ENCODE results near the gene NRF1. TPM values are rescaled to one million over a fixed set of nuclear protein-coding genes. Genes with fewer than 3 reads are reported as not detected.

NRF1 gene
- total RNA-seq, 1 experiment from 2014 or later = 22.5 TPM

DNA sequence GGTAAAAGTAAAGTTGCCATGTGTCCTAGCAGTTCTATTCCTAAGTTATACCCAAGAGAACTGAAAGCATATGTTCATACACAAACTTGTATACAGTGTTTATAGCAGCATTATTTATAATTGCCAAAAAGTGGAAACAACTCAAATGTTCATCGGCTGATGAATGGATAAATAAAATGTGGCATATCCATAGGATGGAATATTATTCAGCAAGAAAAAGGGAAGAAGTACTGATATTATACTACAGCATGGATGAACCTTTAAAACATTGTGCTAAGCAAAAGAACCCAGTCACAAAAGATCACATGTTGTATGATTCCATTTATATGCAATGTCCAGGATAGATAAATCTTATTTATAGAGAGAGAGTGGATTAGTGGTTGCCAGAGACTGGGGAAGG is 68.9 kb downstream of the NRF1 start:
- Histone ChIP-seq H3K27me3 (ENCODE audit: low read length) (no peaks in the 10 kb centered on the region), H4K20me1 (ENCODE audit: insufficient read depth, low read depth, low read length) (no peaks in the 10 kb centered on the region), H3K4me3 (ENCODE audit: low read length) (no peak overlapping the region), H3K79me2 (ENCODE audit: low read length) (no peaks in the 10 kb centered on the region), H3K4me2 (ENCODE audit: low read depth, low read length, poor library complexity, severe bottlenecking) (no peak overlapping the region), H3K36me3 (ENCODE audit: insufficient read depth, low read length) (peaks cover 13% of the 10 kb centered on the region), H3K27ac (ENCODE audit: low read length) (no peak overlapping the region), H3K9ac (ENCODE audit: low read length) (no peak overlapping the region), H2AFZ (ENCODE audit: low read length) (no peak overlapping the region), H3K9me2 (replicated peaks; ENCODE audit: insufficient read depth, low read length) (no peaks in the 10 kb centered on the region), H3K4me1 (ENCODE audit: low read length) (no peaks in the 10 kb centered on the region), H3K9me3 (ENCODE audit: low read length) (no peaks in the 10 kb centered on the region)
- no peak for DNase-seq

DNA sequence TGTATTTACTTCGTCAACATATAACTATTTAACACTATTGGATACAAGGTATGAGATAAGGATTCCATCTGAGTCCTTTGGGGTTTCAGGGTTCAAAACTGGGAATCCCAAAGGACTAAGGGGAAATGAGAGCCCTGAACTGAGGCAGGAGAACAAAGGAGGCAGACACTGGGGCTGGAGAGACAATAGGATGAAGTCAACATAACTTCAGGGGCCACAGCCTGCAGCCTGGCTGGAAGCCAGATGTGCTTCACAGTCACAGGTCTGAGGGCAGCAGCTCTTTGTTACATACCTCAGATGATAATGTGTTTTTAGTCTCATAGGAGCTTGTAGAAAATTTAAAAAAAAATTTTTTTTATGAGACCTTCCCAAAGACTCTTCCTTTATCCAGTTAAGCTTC is 73.3 kb downstream of the NRF1 start:
- Histone ChIP-seq H3K4me3 (ENCODE audit: low read length) (no peak overlapping the region), H2AFZ (ENCODE audit: low read length) (no peak overlapping the region)

DNA sequence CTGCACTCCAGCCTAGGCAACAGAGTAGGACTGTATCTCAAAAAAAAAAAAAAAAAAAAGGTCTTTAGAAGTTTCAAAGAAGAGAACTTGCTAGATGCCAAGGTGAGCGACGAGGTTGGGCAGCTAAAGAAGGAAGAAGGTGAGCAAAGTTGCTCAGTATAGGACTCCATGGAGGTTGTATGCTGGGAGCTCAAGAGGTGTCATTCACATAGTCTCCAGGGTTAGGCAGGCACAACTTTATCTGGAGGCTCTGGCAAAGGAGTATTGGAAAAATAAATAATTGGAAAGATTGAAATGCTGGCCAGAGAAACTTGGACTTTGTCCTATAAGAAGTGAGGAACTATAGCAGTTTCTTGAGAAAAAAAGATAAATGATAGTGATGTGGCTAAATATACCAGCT is 74.5 kb downstream of the NRF1 start:
- Histone ChIP-seq H3K9me2 (replicated peaks; ENCODE audit: insufficient read depth, low read length) (no peaks in the 10 kb centered on the region), H4K20me1 (ENCODE audit: insufficient read depth, low read depth, low read length) (no peaks in the 10 kb centered on the region), H3K79me2 (ENCODE audit: low read length) (0 out of 2 replicates have a peak, but pooled peaks cover 6% of the 10 kb centered on the region), H3K9me3 (ENCODE audit: low read length) (no peaks in the 10 kb centered on the region), H3K4me1 (ENCODE audit: low read length) (no peaks in the 10 kb centered on the region), H2AFZ (ENCODE audit: low read length) (no peak overlapping the region), H3K27ac (ENCODE audit: low read length) (no peak overlapping the region), H3K27me3 (ENCODE audit: low read length) (no peaks in the 10 kb centered on the region), H3K36me3 (ENCODE audit: insufficient read depth, low read length) (no peaks in the 10 kb centered on the region; the same call in 1 of the 2 replicates), H3K9ac (ENCODE audit: low read length) (no peak overlapping the region), H3K4me3 (ENCODE audit: low read length) (no peak overlapping the region), H3K4me2 (ENCODE audit: low read depth, low read length, poor library complexity, severe bottlenecking) (no peak overlapping the region)
- no peak for DNase-seq

More for the DNA sequence above, 73.3 kb downstream of the NRF1 start:
- Histone ChIP-seq H3K36me3 (ENCODE audit: insufficient read depth, low read length) (no peaks in the 10 kb centered on the region; the same call in 1 of the 2 replicates), H3K79me2 (ENCODE audit: low read length) (0 out of 2 replicates have a peak, but pooled peaks cover 6% of the 10 kb centered on the region), H3K9ac (ENCODE audit: low read length) (no peak overlapping the region), H3K4me1 (ENCODE audit: low read length) (no peaks in the 10 kb centered on the region), H3K4me2 (ENCODE audit: low read depth, low read length, poor library complexity, severe bottlenecking) (no peak overlapping the region), H3K27me3 (ENCODE audit: low read length) (no peaks in the 10 kb centered on the region), H3K9me3 (ENCODE audit: low read length) (no peaks in the 10 kb centered on the region), H3K27ac (ENCODE audit: low read length) (no peak overlapping the region), H3K9me2 (replicated peaks; ENCODE audit: insufficient read depth, low read length) (no peaks in the 10 kb centered on the region), H4K20me1 (ENCODE audit: insufficient read depth, low read depth, low read length) (no peaks in the 10 kb centered on the region)
- no peak for DNase-seq

DNA sequence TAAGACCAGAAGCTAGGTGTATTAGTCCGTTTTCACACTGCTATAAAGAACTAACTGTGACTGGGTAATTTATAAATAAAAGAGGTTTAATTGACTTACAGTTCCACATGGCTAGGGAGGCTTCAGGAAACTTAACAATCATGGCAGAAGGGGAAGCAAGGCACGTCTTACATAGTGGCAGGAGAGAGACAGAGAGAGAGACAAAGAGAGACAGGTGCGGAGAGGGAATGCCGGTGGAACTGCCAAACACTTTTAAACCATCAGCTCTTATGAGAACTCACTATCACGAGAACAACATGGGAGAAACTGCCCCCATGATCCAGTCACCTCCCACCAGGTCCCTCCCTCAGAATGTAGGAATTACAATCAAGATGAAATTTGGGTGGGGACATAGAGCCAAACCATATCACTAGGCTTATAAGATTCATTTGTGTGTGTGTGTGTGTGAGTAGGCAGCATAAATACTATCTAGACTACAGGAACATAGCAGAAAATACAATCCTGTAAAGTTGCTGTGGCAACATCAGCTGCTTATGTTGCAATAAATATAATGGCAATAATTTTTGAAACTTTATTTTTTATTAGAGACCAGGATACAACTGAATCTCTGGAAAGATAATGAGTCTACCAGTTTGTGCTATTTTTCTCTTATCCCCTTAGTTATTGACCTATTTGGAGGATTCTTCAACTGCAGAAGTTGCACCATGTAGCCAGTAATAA is 77.1 kb downstream of the NRF1 start:
- Histone ChIP-seq H3K4me1 (ENCODE audit: low read length) (no peaks in the 10 kb centered on the region), H3K9me2 (replicated peaks; ENCODE audit: insufficient read depth, low read length) (no peaks in the 10 kb centered on the region), H2AFZ (ENCODE audit: low read length) (no peak overlapping the region)

DNA sequence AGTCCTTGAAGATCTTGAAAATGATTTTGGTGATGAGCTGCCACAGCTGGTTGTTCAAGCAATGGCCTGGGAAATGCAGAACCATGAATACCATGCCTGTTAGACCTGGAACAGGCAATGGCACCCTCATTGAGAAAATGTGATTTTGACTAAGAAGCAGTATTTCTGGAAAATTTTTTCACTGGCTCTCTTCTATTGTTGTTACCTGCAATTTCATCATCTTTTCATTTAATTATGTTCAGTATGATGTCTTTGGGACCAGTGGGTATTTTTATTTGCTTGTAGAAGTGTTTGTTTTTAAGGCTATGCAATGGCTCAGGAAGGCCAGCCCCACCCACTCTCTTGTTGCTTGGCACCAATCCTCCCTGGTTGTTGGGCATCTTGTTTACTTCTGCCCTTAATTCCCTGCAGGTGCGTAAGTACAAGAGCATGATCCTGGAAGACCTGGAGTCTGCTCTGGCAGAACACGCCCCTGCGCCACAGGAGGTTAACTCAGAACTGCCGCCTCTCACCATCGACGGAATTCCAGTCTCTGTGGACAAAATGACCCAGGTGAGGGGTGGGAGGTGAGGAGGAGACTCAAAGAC is 78.6 kb downstream of the NRF1 start:
- H3K9me2 ChIP-seq (replicated peaks; ENCODE audit: insufficient read depth, low read length) = no peaks in the 10 kb centered on the region
- no peaks in the 10 kb centered on the region for H3K27me3 ChIP-seq (ENCODE audit: low read length)
- no peaks in the 10 kb centered on the region for H3K4me1 ChIP-seq (ENCODE audit: low read length)
- H3K27ac ChIP-seq (ENCODE audit: low read length) = no peak overlapping the region
- H4K20me1 ChIP-seq (ENCODE audit: insufficient read depth, low read depth, low read length) = no peaks in the 10 kb centered on the region
- H3K4me2 ChIP-seq (ENCODE audit: low read depth, low read length, poor library complexity, severe bottlenecking) = no peak overlapping the region
- H3K9ac ChIP-seq (ENCODE audit: low read length) = no peak overlapping the region
- peaks cover 9% of the 10 kb centered on the region; the same call in 1 of the 2 replicates for H3K79me2 ChIP-seq (ENCODE audit: low read length)
- no peaks in the 10 kb centered on the region for H3K9me3 ChIP-seq (ENCODE audit: low read length)
- no peak overlapping the region for H3K4me3 ChIP-seq (ENCODE audit: low read length)
- H3K36me3 ChIP-seq (ENCODE audit: insufficient read depth, low read length) = no peaks in the 10 kb centered on the region; the same call in 1 of the 2 replicates
- no peak overlapping the region for H2AFZ ChIP-seq (ENCODE audit: low read length)
- DNase-seq = no peak

More for the DNA sequence above, 77.1 kb downstream of the NRF1 start:
- no peak for DNase-seq
- Histone ChIP-seq H3K4me3 (ENCODE audit: low read length) (no peak overlapping the region), H3K9me3 (ENCODE audit: low read length) (no peaks in the 10 kb centered on the region), H3K4me2 (ENCODE audit: low read depth, low read length, poor library complexity, severe bottlenecking) (no peak overlapping the region), H4K20me1 (ENCODE audit: insufficient read depth, low read depth, low read length) (no peaks in the 10 kb centered on the region), H3K27ac (ENCODE audit: low read length) (no peak overlapping the region), H3K79me2 (ENCODE audit: low read length) (0 out of 2 replicates have a peak, but pooled peaks cover 6% of the 10 kb centered on the region), H3K36me3 (ENCODE audit: insufficient read depth, low read length) (no peaks in the 10 kb centered on the region; the same call in 1 of the 2 replicates), H3K9ac (ENCODE audit: low read length) (no peak overlapping the region), H3K27me3 (ENCODE audit: low read length) (no peaks in the 10 kb centered on the region)

DNA sequence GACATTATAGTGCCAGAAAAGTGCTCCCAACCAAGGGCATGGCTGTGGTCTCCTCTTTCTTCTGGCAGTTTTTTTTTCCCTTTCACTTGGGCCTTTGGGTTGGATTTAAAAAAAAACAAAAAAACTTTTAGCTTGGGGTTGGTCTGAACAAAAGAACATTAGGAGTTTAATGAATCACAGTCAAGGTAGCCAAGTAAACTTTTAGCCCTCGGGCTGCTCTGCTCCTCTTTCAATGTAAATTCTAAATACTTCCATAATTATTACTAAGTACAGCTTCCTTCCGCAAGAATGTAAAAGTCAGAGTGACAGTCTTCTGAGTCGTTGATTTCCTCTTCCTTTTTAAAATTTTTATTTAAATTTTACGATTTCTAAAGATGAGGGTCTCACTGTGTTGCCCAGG is 79.2 kb downstream of the NRF1 start:
- no peaks in the 10 kb centered on the region for H3K27me3 ChIP-seq (ENCODE audit: low read length)
- H3K79me2 ChIP-seq (ENCODE audit: low read length) = peaks cover 9% of the 10 kb centered on the region; the same call in 1 of the 2 replicates
- H3K4me2 ChIP-seq (ENCODE audit: low read depth, low read length, poor library complexity, severe bottlenecking) = no peak overlapping the region
- no peaks in the 10 kb centered on the region for H4K20me1 ChIP-seq (ENCODE audit: insufficient read depth, low read depth, low read length)
- no peak overlapping the region for H3K9ac ChIP-seq (ENCODE audit: low read length)
- H2AFZ ChIP-seq (ENCODE audit: low read length) = no peak overlapping the region
- H3K36me3 ChIP-seq (ENCODE audit: insufficient read depth, low read length) = no peaks in the 10 kb centered on the region; the same call in 1 of the 2 replicates
- H3K27ac ChIP-seq (ENCODE audit: low read length) = no peak overlapping the region
- no peak for DNase-seq
- H3K9me2 ChIP-seq (replicated peaks; ENCODE audit: insufficient read depth, low read length) = no peaks in the 10 kb centered on the region
- no peaks in the 10 kb centered on the region for H3K4me1 ChIP-seq (ENCODE audit: low read length)
- no peak overlapping the region for H3K4me3 ChIP-seq (ENCODE audit: low read length)
- H3K9me3 ChIP-seq (ENCODE audit: low read length) = no peaks in the 10 kb centered on the region

DNA sequence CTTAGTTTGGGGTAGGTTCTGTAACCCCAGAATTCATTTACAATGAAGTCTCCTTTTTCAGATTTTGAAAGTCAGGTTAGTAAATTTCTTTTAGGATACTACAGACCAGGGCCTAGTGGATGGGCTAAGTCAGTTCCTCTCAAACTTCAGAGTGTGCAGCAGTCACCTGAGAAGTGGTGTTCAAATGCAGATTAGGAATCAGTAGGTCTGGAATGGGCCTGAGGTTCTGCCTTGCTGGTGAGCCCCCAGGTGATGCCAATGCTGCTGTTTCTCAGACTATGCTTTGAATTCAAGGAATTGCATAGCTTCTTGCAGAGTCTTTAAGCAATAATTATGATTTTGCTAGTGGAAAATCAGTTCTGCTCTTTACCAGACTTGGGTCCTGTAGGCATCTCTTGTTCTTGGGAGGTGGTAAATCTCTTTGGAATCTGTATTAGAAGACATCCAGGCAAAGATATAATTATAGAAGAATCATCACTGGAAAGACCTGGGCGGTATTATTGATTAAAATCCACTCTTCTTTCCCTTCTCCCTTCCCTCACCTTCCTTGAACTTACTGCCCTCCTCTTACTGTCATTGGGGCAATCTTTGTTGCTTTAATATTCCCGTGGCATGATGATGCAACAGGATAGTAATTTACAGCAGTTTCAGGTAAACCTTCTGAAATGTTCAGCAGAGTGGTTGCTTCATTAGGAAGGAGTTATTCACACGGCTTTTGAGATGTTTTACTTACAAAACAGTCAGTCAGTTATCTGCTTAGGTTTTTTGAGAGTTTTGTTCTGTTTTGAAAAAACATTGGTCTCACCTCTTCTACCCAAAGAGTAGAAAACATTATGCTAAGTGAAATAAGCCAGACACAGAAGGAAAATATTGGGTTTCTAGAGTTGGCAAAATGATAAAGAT is 87.2 kb downstream of the NRF1 start:
- no peak overlapping the region for H2AFZ ChIP-seq (ENCODE audit: low read length)
- no peak for DNase-seq
- no peaks in the 10 kb centered on the region for H3K4me1 ChIP-seq (ENCODE audit: low read length)
- peak overlapping the region; percentile 27; the same call in 1 of the 2 replicates for H3K27ac ChIP-seq (ENCODE audit: low read length)
- no peak overlapping the region for H3K4me3 ChIP-seq (ENCODE audit: low read length)
- H3K9ac ChIP-seq (ENCODE audit: low read length) = no peak overlapping the region
- no peaks in the 10 kb centered on the region for H3K36me3 ChIP-seq (ENCODE audit: insufficient read depth, low read length)
- H3K4me2 ChIP-seq (ENCODE audit: low read depth, low read length, poor library complexity, severe bottlenecking) = no peak overlapping the region
- H3K79me2 ChIP-seq (ENCODE audit: low read length) = peaks cover 4% of the 10 kb centered on the region; the same call in 1 of the 2 replicates
- H4K20me1 ChIP-seq (ENCODE audit: insufficient read depth, low read depth, low read length) = no peaks in the 10 kb centered on the region
- H3K9me3 ChIP-seq (ENCODE audit: low read length) = no peaks in the 10 kb centered on the region
- no peaks in the 10 kb centered on the region for H3K27me3 ChIP-seq (ENCODE audit: low read length)
- no peaks in the 10 kb centered on the region for H3K9me2 ChIP-seq (replicated peaks; ENCODE audit: insufficient read depth, low read length)

DNA sequence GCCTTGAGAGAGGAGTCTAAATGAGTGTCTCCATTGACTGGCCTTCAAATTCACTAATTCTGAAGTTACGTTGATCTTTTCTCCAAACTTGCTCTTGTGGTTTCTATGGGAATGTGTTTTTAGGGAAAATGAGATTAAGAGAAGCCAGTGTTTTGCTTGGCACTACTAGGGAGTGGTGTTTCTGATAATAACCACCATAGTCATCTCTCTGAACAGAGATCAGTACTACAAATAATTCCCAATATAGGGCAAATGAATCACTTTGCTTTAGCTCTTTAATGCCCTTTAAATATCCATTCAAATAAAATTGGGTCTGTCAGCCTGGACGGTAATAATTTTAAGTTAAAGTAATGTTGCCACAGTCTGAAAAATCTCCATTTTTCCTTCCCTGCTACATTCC is 90.8 kb downstream of the NRF1 start:
- Histone ChIP-seq H3K79me2 (ENCODE audit: low read length) (no peaks in the 10 kb centered on the region), H3K9me2 (replicated peaks; ENCODE audit: insufficient read depth, low read length) (no peaks in the 10 kb centered on the region), H3K4me1 (ENCODE audit: low read length) (no peaks in the 10 kb centered on the region), H3K4me2 (ENCODE audit: low read depth, low read length, poor library complexity, severe bottlenecking) (no peak overlapping the region), H4K20me1 (ENCODE audit: insufficient read depth, low read depth, low read length) (no peaks in the 10 kb centered on the region), H3K27me3 (ENCODE audit: low read length) (no peaks in the 10 kb centered on the region), H3K36me3 (ENCODE audit: insufficient read depth, low read length) (no peaks in the 10 kb centered on the region), H2AFZ (ENCODE audit: low read length) (no peak overlapping the region), H3K4me3 (ENCODE audit: low read length) (no peak overlapping the region), H3K9ac (ENCODE audit: low read length) (no peak overlapping the region), H3K27ac (ENCODE audit: low read length) (no peak overlapping the region), H3K9me3 (ENCODE audit: low read length) (no peaks in the 10 kb centered on the region)
- no peak for DNase-seq

All from Karpas-422 (cell line).